Lower lobe of right lung (tissue), 2 donors: ENCODE results near the gene CGREF1. TPM values are rescaled to one million over a fixed set of nuclear protein-coding genes. Genes with fewer than 3 reads are reported as not detected.

Source experiments
- ATAC-seq, 2 donors: fragments of 200-7000 bp; cut with Tn5 transposase; one replicate each; pipeline ENCODE4 v1.9.1; 2020 to 2022; ENCODE audit warnings: mild to moderate bottlenecking in 2 of 2, moderate library complexity in 2 of 2
- DNase-seq: peaks from one replicate; pipeline ENCODE4 v3.0.0-alpha.2; 2020
- H3K27ac ChIP-seq: fragments of 200-600 bp; one replicate; pipeline ENCODE4 v1.8.0; 2022
- H3K27me3 ChIP-seq: fragments of 200-600 bp; one replicate; pipeline ENCODE4 v1.8.0; 2022; ENCODE audit warnings: low read depth
- H3K36me3 ChIP-seq: fragments of 200-600 bp; one replicate; pipeline ENCODE4 v1.8.0; 2022; ENCODE audit warnings: mild to moderate bottlenecking
- H3K4me1 ChIP-seq: fragments of 200-600 bp; one replicate; pipeline ENCODE4 v1.8.0; 2022
- H3K4me3 ChIP-seq: fragments of 200-600 bp; one replicate; pipeline ENCODE4 v1.8.0; 2022; ENCODE audit warnings: mild to moderate bottlenecking
- H3K9me3 ChIP-seq: fragments of 200-600 bp; one replicate; pipeline ENCODE4 v1.8.0; 2022
- intact Hi-C: fragments of 100-400 bp; cut with DNase I; formaldehyde crosslinking; loops from one replicate; pipeline ENCODE4 v1.11.0; 2022
- total RNA-seq: library from RNA; stranded (reverse); fragmentation: NEBNext Ultra II Directional; extraction: Animal tissue kit (Norgen Biotek cat#: 25700); gene quantifications from one replicate; pipeline ENCODE4 v1.2.1, GENCODE V29; 2021
- TF ChIP-seq, protein P1 (sequence below): fragments of 200-600 bp; IDR thresholded peaks from one replicate; pipeline ENCODE4 v1.8.0; 2022; ENCODE audit warnings: antibody characterized with exemption, mild to moderate bottlenecking
- donor health status: DM: no; HTN: yes; CAD: no; lungs with severe emphysema.

CGREF1 gene
- total RNA-seq, 1 donor from 2014 or later: 0.74 TPM

DNA sequence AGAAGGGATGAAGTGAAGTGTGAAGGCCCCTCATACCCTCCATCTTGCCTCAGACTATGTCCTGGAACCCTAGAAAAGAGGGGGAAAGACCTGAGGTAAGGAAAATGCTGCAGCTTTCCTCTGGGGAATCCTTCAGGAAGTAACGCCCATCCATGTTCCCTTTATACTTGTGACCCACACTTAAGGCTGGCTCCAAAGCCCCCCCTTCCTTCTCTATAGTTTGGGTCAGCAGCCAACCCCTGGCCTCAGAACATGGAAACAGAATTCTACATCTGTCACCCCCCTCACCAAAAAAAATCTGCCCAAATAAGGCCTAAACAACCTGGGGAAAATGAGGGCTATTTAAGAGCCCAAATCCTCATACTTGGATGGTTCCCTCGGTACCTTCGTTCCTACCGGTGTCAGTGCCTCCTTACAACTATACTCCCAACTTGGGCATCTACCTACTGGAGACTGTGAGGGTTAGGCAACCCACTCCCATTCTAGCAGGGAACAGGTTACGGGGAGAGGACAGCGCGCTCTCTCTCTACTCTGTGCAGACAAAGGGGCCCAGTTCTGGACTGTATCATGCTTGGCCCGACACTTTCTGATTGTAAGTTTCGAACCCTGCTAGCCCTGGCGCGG, 48.2 kb downstream of the CGREF1 start:
- intact Hi-C loops: no loop called here
- peaks cover 63% of the 10 kb centered on the region for H3K4me1 ChIP-seq
- H3K36me3 ChIP-seq: peaks cover 30% of the 10 kb centered on the region
- TF ChIP-seq, protein P1, sequence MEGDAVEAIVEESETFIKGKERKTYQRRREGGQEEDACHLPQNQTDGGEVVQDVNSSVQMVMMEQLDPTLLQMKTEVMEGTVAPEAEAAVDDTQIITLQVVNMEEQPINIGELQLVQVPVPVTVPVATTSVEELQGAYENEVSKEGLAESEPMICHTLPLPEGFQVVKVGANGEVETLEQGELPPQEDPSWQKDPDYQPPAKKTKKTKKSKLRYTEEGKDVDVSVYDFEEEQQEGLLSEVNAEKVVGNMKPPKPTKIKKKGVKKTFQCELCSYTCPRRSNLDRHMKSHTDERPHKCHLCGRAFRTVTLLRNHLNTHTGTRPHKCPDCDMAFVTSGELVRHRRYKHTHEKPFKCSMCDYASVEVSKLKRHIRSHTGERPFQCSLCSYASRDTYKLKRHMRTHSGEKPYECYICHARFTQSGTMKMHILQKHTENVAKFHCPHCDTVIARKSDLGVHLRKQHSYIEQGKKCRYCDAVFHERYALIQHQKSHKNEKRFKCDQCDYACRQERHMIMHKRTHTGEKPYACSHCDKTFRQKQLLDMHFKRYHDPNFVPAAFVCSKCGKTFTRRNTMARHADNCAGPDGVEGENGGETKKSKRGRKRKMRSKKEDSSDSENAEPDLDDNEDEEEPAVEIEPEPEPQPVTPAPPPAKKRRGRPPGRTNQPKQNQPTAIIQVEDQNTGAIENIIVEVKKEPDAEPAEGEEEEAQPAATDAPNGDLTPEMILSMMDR: no peak
- DNase-seq (no peak), ATAC-seq (peak; percentile 1 to 13)
- peak overlapping the region; percentile 97 for H3K4me3 ChIP-seq
- no peaks in the 10 kb centered on the region for H3K27me3 ChIP-seq
- H3K9me3 ChIP-seq: no peaks in the 10 kb centered on the region
- peak overlapping the region; percentile 91 for H3K27ac ChIP-seq

DNA sequence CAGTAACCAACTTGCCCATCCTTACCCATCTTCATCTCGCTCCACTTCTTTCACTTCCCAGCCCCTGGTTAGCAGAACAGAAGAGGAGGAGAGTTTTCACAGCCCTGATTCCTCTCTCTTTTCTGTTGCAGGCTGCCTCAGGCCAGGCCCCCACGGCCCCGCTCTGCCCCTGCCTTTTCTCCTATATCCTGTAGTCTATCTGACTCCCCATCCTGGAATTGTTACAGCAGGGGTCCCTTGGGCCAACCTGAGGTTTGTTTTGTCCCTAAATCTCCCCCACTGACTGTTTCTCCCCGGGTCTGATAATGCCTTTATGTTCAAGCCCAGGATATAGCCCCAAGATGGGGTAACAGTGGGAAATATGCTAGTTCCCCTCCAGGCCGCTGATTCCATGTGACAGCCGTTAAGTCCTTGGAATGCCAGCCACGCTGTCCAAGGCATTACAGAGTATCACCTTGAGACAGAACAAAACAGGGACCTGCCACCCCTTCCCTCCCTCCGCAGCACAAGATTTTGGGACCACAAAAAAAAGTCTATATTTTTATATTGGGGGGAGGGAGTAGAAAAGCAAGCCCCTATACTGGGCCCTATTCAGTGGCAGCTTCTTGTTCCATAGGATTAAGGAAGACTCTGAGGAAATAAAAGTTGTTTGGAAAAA, 48.8 kb downstream of the CGREF1 start:
- TF ChIP-seq, protein P1: no peak
- Histone ChIP-seq H3K27ac (peak overlapping the region; percentile 91), H3K36me3 (peaks cover 35% of the 10 kb centered on the region), H3K27me3 (no peaks in the 10 kb centered on the region), H3K9me3 (no peaks in the 10 kb centered on the region), H3K4me1 (peaks cover 56% of the 10 kb centered on the region), H3K4me3 (peak overlapping the region; percentile 97)
- ATAC-seq (no peak), DNase-seq (no peak)
- intact Hi-C loops: no loop called here

DNA sequence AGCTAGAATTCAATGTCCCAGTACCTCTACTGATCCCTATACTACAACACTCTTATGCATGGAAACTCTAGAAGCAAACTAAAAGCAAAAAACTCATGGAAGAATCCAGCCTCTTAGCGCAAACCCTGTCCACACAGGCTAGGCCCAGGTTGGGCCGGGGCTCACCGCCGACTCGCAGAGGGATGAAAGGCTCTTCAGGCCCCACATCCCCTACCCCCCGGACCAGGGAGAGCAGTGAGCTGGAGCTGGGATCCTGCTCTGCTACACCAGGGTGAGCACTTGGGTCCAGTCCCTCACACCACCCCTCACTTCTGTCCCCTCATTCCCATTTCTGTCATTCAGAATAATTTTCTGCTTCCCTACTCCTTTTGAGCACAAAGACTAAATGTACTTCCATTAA, 49.5 kb downstream of the CGREF1 start:
- no peak overlapping the region for H3K4me3 ChIP-seq
- DNase-seq: no peak
- H3K27ac ChIP-seq: no peak overlapping the region

DNA sequence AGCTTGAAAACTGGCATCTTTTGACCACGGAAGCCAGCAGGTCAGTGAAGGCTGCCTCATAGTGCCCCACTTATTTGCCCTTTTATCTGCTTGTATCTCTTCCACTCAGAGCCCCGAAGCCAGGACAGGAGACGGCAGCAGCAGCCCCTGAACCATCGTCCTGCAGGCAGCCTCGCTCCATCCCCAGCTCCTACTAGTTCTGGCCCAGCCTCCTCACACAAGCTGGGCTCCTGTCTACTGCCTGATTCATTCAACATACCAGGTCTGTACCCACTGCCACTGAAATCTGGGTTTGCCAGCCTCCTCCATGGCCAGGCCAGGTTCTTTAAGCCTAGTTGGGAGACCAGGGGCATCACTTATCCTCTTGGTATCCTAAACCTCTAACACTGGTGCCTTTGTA, 51.5 kb downstream of the CGREF1 start:
- Histone ChIP-seq H3K9me3 (no peaks in the 10 kb centered on the region), H3K36me3 (peaks cover 40% of the 10 kb centered on the region), H3K27me3 (no peaks in the 10 kb centered on the region), H3K27ac (no peak overlapping the region), H3K4me3 (no peak overlapping the region), H3K4me1 (peaks cover 36% of the 10 kb centered on the region)
- no peak for ATAC-seq
- no peak for DNase-seq
- TF ChIP-seq, protein P1: no peak
- intact Hi-C loops: no loop called here

More for the DNA sequence above, 49.5 kb downstream of the CGREF1 start:
- intact Hi-C loops: no loop called here
- Histone ChIP-seq H3K27me3 (no peaks in the 10 kb centered on the region), H3K9me3 (no peaks in the 10 kb centered on the region), H3K4me1 (peaks cover 49% of the 10 kb centered on the region), H3K36me3 (peaks cover 40% of the 10 kb centered on the region)
- no peak for ATAC-seq
- TF ChIP-seq, protein P1: no peak

DNA sequence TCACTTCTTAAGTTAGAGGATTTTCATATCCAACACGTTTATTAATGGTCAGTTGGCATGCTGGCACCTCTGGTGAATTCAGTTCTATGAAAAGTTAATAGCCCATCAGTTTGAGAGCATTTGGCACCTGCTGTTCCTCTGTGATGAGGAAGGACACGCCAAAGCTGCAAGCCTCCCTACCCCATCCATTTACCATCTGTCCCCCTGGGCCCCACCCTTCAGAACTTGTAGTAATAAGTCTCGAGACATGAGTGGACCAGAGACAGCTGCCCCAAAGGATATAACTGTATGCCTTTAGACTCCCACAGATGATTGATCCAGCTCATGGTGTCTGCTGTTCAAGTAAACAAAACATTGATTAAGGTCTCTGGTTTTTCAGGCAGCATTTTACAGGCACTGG, 53.8 kb downstream of the CGREF1 start:
- intact Hi-C loops: no loop called here
- H3K27ac ChIP-seq: no peak overlapping the region
- no peak for ATAC-seq

More for the DNA sequence above, 53.8 kb downstream of the CGREF1 start:
- no peaks in the 10 kb centered on the region for H3K27me3 ChIP-seq
- H3K36me3 ChIP-seq: peaks cover 46% of the 10 kb centered on the region
- no peak for DNase-seq
- TF ChIP-seq, protein P1: no peak
- peaks cover 24% of the 10 kb centered on the region for H3K4me1 ChIP-seq
- H3K9me3 ChIP-seq: no peaks in the 10 kb centered on the region
- no peak overlapping the region for H3K4me3 ChIP-seq
